GM23338 (cell line): Measurements from ENCODE around the gene BFSP2. TPM values are rescaled to one million over a fixed set of nuclear protein-coding genes. Genes with fewer than 3 reads are reported as not detected.

Experiments used
- CREB1 ChIP-seq: fragments of 250-450 bp; sonication (Bioruptor Pico); IDR thresholded peaks from 2 replicates; pipeline ENCODE4 v1.5.0; 2020; ENCODE audit warnings: low read depth, mild to moderate bottlenecking, moderate library complexity
- EZH2 ChIP-seq: fragments of 200-600 bp; sonication (generic); IDR thresholded peaks from one replicate; pipeline ENCODE4 v1.8.0; 2017; ENCODE audit warnings: antibody characterized with exemption, mild to moderate bottlenecking, low read depth; ENCODE audit not compliant: unreplicated experiment
- EZH2phosphoT487 ChIP-seq: fragments of 200-600 bp; sonication (generic); IDR thresholded peaks from one replicate; pipeline ENCODE4 v1.8.1; 2018; ENCODE audit warnings: antibody characterized with exemption; ENCODE audit not compliant: unreplicated experiment
- NANOG ChIP-seq: IDR thresholded peaks from 2 replicates; pipeline ENCODE4 v1.6.1; 2016; ENCODE audit warnings: antibody characterized with exemption, borderline replicate concordance
- POLR2AphosphoS5 ChIP-seq: IDR thresholded peaks from 2 replicates; pipeline ENCODE4 v1.6.1; 2016; ENCODE audit warnings: antibody characterized with exemption, low read depth
- REST ChIP-seq: IDR thresholded peaks from one replicate; pipeline ENCODE4 v1.6.1; 2018; ENCODE audit warnings: antibody characterized with exemption; ENCODE audit not compliant: unreplicated experiment
- STAT1 ChIP-seq: IDR thresholded peaks from one replicate; pipeline ENCODE4 v1.6.1; 2016; ENCODE audit warnings: antibody characterized with exemption; ENCODE audit not compliant: unreplicated experiment
- ZNF114 ChIP-seq: fragments of 250-450 bp; sonication (Bioruptor Pico); IDR thresholded peaks from 2 replicates; pipeline ENCODE4 v1.5.0; 2020; ENCODE audit warnings: mild to moderate bottlenecking, moderate library complexity
- polyA plus RNA-seq: library from polyadenylated mRNA; unstranded; fragments of >200 nt; fragmentation: Nextera tagmentation; extraction: Ambion mirVana; gene quantifications from 2 replicates; pipeline ENCODE4 v1.2.1, GENCODE V29; 2016
- total RNA-seq: library from RNA; depleted of rRNA; stranded (reverse); fragments of >200 nt; shearing (Covaris generic); gene quantifications from 2 replicates; pipeline ENCODE4 v1.2.3, GENCODE V29; 2014
- TF ChIP-seq, protein P1 (sequence below): fragments of 250-450 bp; sonication (Bioruptor Pico); IDR thresholded peaks from 2 replicates; pipeline ENCODE4 v1.5.0; 2020; ENCODE audit warnings: mild to moderate bottlenecking, moderate library complexity
- TF ChIP-seq, protein P2 (sequence below), 2 experiments: fragments of 200-600 bp in 1 of 2; sonication (generic) in 1 of 2; conservative IDR thresholded peaks; 2 replicates each; pipeline versions ENCODE4 v1.5.1 to v1.6.1; 2016 to 2017; ENCODE audit warnings: antibody characterized with exemption in 2 of 2, low read depth in 2 of 2, mild to moderate bottlenecking in 2 of 2, moderate library complexity in 1 of 2
- TF ChIP-seq, protein P3 (sequence below): IDR thresholded peaks from 2 replicates; pipeline ENCODE4 v1.6.1; 2016; ENCODE audit warnings: antibody characterized with exemption

BFSP2 gene
- total and polyA plus RNA-seq, 2 experiments from 2014 or later, result not detected

GRCh38 chr3:133383175-133383574, 16.7 kb upstream of the BFSP2 start (continued):
- TF ChIP-seq, protein P1, sequence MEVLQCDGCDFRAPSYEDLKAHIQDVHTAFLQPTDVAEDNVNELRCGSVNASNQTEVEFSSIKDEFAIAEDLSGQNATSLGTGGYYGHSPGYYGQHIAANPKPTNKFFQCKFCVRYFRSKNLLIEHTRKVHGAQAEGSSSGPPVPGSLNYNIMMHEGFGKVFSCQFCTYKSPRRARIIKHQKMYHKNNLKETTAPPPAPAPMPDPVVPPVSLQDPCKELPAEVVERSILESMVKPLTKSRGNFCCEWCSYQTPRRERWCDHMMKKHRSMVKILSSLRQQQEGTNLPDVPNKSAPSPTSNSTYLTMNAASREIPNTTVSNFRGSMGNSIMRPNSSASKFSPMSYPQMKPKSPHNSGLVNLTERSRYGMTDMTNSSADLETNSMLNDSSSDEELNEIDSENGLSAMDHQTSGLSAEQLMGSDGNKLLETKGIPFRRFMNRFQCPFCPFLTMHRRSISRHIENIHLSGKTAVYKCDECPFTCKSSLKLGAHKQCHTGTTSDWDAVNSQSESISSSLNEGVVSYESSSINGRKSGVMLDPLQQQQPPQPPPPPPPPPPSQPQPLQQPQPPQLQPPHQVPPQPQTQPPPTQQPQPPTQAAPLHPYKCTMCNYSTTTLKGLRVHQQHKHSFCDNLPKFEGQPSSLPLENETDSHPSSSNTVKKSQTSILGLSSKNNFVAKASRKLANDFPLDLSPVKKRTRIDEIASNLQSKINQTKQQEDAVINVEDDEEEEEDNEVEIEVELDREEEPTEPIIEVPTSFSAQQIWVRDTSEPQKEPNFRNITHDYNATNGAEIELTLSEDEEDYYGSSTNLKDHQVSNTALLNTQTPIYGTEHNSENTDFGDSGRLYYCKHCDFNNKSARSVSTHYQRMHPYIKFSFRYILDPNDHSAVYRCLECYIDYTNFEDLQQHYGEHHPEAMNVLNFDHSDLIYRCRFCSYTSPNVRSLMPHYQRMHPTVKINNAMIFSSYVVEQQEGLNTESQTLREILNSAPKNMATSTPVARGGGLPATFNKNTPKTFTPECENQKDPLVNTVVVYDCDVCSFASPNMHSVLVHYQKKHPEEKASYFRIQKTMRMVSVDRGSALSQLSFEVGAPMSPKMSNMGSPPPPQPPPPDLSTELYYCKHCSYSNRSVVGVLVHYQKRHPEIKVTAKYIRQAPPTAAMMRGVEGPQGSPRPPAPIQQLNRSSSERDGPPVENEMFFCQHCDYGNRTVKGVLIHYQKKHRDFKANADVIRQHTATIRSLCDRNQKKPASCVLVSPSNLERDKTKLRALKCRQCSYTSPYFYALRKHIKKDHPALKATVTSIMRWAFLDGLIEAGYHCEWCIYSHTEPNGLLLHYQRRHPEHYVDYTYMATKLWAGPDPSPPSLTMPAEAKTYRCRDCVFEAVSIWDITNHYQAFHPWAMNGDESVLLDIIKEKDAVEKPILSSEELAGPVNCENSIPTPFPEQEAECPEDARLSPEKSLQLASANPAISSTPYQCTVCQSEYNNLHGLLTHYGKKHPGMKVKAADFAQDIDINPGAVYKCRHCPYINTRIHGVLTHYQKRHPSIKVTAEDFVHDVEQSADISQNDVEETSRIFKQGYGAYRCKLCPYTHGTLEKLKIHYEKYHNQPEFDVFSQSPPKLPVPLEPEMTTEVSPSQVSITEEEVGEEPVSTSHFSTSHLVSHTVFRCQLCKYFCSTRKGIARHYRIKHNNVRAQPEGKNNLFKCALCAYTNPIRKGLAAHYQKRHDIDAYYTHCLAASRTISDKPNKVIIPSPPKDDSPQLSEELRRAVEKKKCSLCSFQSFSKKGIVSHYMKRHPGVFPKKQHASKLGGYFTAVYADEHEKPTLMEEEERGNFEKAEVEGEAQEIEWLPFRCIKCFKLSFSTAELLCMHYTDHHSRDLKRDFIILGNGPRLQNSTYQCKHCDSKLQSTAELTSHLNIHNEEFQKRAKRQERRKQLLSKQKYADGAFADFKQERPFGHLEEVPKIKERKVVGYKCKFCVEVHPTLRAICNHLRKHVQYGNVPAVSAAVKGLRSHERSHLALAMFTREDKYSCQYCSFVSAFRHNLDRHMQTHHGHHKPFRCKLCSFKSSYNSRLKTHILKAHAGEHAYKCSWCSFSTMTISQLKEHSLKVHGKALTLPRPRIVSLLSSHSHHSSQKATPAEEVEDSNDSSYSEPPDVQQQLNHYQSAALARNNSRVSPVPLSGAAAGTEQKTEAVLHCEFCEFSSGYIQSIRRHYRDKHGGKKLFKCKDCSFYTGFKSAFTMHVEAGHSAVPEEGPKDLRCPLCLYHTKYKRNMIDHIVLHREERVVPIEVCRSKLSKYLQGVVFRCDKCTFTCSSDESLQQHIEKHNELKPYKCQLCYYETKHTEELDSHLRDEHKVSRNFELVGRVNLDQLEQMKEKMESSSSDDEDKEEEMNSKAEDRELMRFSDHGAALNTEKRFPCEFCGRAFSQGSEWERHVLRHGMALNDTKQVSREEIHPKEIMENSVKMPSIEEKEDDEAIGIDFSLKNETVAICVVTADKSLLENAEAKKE (CRISPR knock-in tag), result no peak
- TF ChIP-seq REST, result no peak
- TF ChIP-seq NANOG, result no peak
- no peak for TF ChIP-seq EZH2
- TF ChIP-seq, protein P2, sequence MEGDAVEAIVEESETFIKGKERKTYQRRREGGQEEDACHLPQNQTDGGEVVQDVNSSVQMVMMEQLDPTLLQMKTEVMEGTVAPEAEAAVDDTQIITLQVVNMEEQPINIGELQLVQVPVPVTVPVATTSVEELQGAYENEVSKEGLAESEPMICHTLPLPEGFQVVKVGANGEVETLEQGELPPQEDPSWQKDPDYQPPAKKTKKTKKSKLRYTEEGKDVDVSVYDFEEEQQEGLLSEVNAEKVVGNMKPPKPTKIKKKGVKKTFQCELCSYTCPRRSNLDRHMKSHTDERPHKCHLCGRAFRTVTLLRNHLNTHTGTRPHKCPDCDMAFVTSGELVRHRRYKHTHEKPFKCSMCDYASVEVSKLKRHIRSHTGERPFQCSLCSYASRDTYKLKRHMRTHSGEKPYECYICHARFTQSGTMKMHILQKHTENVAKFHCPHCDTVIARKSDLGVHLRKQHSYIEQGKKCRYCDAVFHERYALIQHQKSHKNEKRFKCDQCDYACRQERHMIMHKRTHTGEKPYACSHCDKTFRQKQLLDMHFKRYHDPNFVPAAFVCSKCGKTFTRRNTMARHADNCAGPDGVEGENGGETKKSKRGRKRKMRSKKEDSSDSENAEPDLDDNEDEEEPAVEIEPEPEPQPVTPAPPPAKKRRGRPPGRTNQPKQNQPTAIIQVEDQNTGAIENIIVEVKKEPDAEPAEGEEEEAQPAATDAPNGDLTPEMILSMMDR (conservative IDR thresholded peaks at IDR 0.05; ENCODE audit: low read depth in 2 of 2), result no peak
- TF ChIP-seq STAT1, result no peak
- no peak for TF ChIP-seq CREB1 (CRISPR knock-in tag)
- TF ChIP-seq EZH2phosphoT487, result no peak
- TF ChIP-seq, protein P3, sequence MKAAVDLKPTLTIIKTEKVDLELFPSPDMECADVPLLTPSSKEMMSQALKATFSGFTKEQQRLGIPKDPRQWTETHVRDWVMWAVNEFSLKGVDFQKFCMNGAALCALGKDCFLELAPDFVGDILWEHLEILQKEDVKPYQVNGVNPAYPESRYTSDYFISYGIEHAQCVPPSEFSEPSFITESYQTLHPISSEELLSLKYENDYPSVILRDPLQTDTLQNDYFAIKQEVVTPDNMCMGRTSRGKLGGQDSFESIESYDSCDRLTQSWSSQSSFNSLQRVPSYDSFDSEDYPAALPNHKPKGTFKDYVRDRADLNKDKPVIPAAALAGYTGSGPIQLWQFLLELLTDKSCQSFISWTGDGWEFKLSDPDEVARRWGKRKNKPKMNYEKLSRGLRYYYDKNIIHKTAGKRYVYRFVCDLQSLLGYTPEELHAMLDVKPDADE, result no peak
- TF ChIP-seq POLR2AphosphoS5, result no peak
- no peak for TF ChIP-seq ZNF114 (CRISPR knock-in tag)
